Stimulated activated memory B cell treated with anti-CD40 and anti-IgM and Interleukin-4, amounts not matched to agents 10 μg/mL and 1 μg/mL and 100 μg/mL, for 72 hours (primary cell): ENCODE measurements around the gene MNAT1.
A peak's percentile ranks its signal among the peaks of the same experiment; 100 is the strongest.

ENCODE experiments used
- ATAC-seq: fragments of 150-1000 bp; cut with Tn5 transposase; 2 replicates; pipeline ENCODE4 v1.10.0; 2021
- H3K27ac Mint-ChIP-seq: one replicate; pipeline ENCODE4 v1.8.0; 2022; ENCODE audit warnings: mild to moderate bottlenecking, mixed read lengths
- H3K27me3 Mint-ChIP-seq: one replicate; pipeline ENCODE4 v1.8.0; 2022; ENCODE audit warnings: mixed read lengths
- H3K36me3 Mint-ChIP-seq: one replicate; pipeline ENCODE4 v1.8.0; 2022; ENCODE audit warnings: mixed read lengths
- H3K4me1 Mint-ChIP-seq: one replicate; pipeline ENCODE4 v1.8.0; 2022; ENCODE audit warnings: mixed read lengths
- H3K4me3 Mint-ChIP-seq: one replicate; pipeline ENCODE4 v1.8.0; 2022; ENCODE audit warnings: mild to moderate bottlenecking, moderate library complexity, mixed read lengths
- H3K9me3 Mint-ChIP-seq: one replicate; pipeline ENCODE4 v1.8.0; 2022; ENCODE audit warnings: mixed read lengths

MNAT1 gene

GRCh38 chr14:60972295-60972694 is 237.7 kb downstream of the MNAT1 start:
- Mint-ChIP-seq H3K4me1 (no peaks in the 10 kb centered on the region), H3K27me3 (no peaks in the 10 kb centered on the region), H3K36me3 (peaks cover 23% of the 10 kb centered on the region), H3K27ac (no peak overlapping the region), H3K4me3 (no peak overlapping the region), H3K9me3 (no peaks in the 10 kb centered on the region)
- ATAC-seq, result no peak

DNA sequence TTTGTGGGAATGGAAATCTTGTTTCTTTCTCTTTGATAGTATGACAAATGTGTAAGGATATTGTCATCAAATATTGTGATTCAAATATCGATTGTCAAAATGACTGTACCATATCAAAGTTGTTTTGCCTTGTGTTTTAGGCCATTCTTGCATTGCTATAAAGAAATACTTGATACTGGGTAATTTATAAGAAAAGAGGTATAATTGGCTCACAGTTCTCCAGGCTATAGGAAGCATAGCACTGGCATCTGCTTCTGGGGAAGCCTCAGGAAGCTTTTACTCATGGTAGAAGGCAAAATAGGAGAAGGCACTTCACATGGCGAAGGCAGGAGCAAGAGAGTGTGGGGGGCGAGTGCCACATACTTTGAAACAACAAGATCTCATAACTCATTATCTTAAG is 238.5 kb downstream of the MNAT1 start:
- H3K4me1 Mint-ChIP-seq, result peaks cover 5% of the 10 kb centered on the region
- H3K36me3 Mint-ChIP-seq, result peaks cover 28% of the 10 kb centered on the region
- no peaks in the 10 kb centered on the region for H3K9me3 Mint-ChIP-seq
- H3K27me3 Mint-ChIP-seq, result no peaks in the 10 kb centered on the region
- no peak for ATAC-seq
- H3K4me3 Mint-ChIP-seq, result no peak overlapping the region
- H3K27ac Mint-ChIP-seq, result no peak overlapping the region

DNA sequence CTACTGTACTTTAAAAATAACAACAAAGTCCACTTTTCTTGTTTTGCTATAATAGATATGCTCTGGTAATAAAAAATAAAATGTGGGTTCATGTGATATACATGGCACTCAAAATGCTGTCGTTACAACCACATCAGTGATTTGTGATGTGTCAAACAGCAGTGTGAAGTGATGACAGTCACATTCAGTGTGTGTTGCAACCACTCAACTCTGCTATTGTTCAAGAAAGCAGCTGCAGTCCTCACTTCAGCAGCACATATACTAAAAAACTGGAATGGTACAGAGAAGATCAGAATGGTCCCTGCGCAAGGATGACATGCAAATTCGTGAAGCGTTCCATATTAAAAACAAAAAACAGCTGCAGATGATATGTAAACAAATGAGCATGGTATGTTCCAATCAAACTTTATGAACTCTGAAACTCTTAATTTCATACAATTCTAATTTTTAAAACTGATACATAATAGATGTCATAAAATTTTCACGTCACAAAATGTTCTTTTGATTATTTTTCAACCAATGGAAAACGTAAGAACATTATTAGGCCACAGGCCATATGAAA is 239.6 kb downstream of the MNAT1 start:
- no peak for ATAC-seq
- H3K4me1 Mint-ChIP-seq, result peaks cover 11% of the 10 kb centered on the region
- H3K9me3 Mint-ChIP-seq, result no peaks in the 10 kb centered on the region
- no peaks in the 10 kb centered on the region for H3K27me3 Mint-ChIP-seq
- H3K4me3 Mint-ChIP-seq, result no peak overlapping the region
- peaks cover 28% of the 10 kb centered on the region for H3K36me3 Mint-ChIP-seq
- no peak overlapping the region for H3K27ac Mint-ChIP-seq

GRCh38 chr14:60975551-60975950 is 241.0 kb downstream of the MNAT1 start:
- peaks cover 28% of the 10 kb centered on the region for H3K36me3 Mint-ChIP-seq
- no peak overlapping the region for H3K4me3 Mint-ChIP-seq
- H3K9me3 Mint-ChIP-seq, result no peaks in the 10 kb centered on the region
- no peak for ATAC-seq
- peaks cover 11% of the 10 kb centered on the region for H3K4me1 Mint-ChIP-seq
- no peak overlapping the region for H3K27ac Mint-ChIP-seq
- H3K27me3 Mint-ChIP-seq, result no peaks in the 10 kb centered on the region

DNA sequence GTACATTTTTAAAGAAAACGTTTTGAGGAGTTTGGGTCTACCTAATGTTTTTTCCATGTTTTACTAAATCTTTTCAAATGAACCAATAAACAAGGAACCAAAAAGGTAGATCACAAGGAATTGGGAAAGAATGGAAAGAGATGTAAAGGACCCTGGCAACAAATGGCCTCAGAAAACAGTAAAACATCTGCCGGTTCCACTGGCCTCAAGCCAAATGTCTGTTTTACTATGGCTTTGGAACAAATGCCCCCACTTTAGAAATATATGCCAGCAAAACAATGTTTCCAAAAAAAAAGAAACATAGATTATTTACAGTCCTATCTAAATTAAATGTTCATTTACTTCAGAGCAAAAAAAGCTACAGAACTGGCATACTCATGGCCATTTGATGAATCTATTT is 243.3 kb downstream of the MNAT1 start:
- peaks cover 14% of the 10 kb centered on the region for H3K4me1 Mint-ChIP-seq
- H3K36me3 Mint-ChIP-seq, result peaks cover 22% of the 10 kb centered on the region
- ATAC-seq, result no peak
- H3K4me3 Mint-ChIP-seq, result no peak overlapping the region
- no peaks in the 10 kb centered on the region for H3K9me3 Mint-ChIP-seq
- no peaks in the 10 kb centered on the region for H3K27me3 Mint-ChIP-seq
- H3K27ac Mint-ChIP-seq, result no peak overlapping the region

DNA sequence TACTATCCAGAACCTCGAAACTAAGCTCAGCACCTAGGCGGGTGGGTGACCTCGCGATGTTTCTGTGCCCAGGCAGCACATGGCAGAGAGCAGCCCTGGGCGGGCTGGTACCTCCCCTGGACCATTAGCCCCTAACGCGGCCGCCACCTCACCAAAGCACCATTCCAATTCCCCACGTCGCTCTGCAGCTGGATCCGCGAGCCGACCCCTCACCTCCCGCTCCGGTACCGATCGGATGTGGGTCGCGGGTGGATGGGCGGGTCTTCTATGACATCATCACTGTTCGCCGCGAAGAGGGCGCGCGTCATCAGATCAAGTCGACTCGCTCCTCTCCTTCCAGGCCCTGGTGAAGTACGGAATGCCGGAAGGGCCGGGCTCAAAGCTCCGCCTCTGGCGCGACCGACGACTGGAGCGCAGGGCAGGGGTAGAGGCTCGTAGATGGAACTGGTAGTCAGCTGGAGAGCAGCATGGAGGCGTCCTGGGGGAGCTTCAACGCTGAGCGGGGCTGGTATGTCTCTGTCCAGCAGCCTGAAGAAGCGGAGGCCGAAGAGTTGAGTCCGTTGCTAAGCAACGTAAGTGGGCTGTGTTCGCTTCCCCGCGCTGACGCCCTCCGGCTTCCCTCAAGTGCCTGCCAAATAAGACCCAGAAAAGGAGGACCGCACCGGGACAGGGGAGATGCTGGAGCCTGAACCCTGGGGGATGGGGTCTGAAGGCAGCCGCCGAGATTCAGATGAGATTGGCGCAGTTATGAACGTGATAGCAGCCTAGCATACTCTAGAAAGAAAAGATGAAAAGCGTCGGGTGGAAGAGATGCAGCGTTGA is 246.5 kb downstream of the MNAT1 start, which contains the start of the genes SLC38A6 and TRMT5:
Gene SLC38A6, plus strand, starts transcription at position 435 of the 822 bp plus-strand sequence. Its CDS starts 33 bp downstream, at position 468.
Gene TRMT5, minus strand, starts transcription at position 269 of the 822 bp plus-strand sequence. Its CDS starts 106 bp downstream, at position 163.
- Mint-ChIP-seq H3K9me3 (no peaks in the 10 kb centered on the region), H3K36me3 (peaks cover 27% of the 10 kb centered on the region), H3K4me3 (no peak within 1 kb of the TSS), H3K27ac (no peak within 1 kb of the TSS), H3K27me3 (no peaks in the 10 kb centered on the region), H3K4me1 (peaks cover 16% of the 10 kb centered on the region)
- peak; percentile 93 for ATAC-seq

DNA sequence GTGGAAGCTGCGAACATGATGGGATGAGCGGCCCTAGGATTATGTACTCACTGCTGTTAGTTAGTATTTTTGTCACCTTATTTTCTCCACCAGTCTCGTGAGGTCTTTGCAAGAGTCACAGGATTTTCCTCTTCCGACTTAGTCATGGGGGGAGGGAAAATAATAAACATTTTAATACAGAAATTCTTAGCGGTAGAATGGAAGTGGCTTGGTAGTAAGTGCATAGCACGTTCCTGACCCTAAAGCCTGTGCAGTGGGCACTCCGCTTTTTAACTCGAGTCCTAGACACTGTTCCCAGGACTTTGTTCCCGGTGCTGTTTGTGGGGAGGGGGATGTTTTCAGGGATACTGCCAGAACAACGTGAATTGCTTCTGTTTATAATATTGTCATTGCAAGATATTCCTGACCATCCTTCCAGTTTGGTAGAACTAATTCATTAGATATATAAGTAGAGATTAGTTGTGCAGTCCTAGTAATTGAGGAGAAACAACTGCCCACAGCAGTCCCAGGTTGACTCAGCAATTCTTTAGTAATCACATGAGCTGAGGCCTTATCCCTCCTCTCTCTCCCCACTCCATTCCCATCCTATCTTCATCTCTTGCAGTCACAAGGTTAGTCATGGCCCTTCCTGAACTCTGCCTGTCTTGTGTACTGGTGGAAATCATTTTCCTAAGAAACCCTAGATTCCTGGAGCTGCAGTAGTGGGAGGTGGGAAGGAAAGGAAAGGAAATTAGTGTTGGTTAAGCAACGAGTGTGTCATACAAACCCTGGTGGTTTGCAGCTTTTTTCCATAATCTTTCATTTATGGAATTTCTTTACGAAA is 247.3 kb downstream of the MNAT1 start:
- Mint-ChIP-seq H3K27me3 (no peaks in the 10 kb centered on the region), H3K4me3 (no peak overlapping the region)
- no peak for ATAC-seq

DNA sequence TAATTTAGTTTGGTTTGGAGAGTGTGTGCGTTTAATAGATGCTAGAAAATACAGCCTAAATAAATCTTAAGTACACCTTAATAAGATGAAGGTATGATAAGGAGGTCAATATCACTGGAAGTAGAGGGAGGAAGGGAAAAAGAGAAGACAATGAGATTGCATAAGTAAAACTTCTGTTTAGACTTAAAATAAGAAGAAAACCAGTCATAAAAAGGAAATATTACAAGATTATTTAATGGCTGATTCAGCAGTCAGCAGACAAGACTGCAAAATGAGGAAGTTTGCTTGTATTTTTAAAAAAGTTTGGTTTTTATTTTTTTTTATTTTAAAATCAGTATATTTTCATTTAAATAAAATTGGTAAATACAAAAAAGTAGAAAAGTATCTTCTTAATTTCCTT is 249.6 kb downstream of the MNAT1 start:
- Mint-ChIP-seq H3K36me3 (peaks cover 16% of the 10 kb centered on the region), H3K9me3 (no peaks in the 10 kb centered on the region), H3K4me3 (no peak overlapping the region), H3K4me1 (peaks cover 6% of the 10 kb centered on the region), H3K27me3 (no peaks in the 10 kb centered on the region), H3K27ac (no peak overlapping the region)
- no peak for ATAC-seq

More for the DNA sequence above, 247.3 kb downstream of the MNAT1 start:
- no peak overlapping the region for H3K27ac Mint-ChIP-seq
- no peaks in the 10 kb centered on the region for H3K9me3 Mint-ChIP-seq
- H3K4me1 Mint-ChIP-seq, result peaks cover 16% of the 10 kb centered on the region
- peaks cover 23% of the 10 kb centered on the region for H3K36me3 Mint-ChIP-seq

DNA sequence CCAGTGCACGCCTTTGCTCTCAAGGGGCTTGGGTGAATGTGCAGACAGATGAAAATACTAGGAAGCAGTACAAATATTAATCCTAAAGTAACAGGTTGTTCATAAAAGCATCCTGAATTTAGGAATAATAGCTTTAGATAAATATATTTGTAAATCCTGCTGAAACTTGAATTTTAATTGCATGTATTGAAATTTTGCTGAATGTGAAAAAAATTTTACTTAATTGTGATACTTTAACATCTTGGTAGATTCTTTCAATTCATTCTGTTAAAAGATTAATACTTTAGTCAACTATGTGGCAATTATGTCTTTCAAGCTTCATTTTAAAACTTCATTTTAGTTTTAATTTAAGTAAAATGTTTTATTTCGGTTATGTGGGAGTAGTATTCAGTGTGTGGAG is 251.9 kb downstream of the MNAT1 start:
- Mint-ChIP-seq H3K4me3 (no peak overlapping the region), H3K4me1 (peaks cover 6% of the 10 kb centered on the region), H3K9me3 (no peaks in the 10 kb centered on the region), H3K27me3 (no peaks in the 10 kb centered on the region), H3K27ac (no peak overlapping the region), H3K36me3 (peaks cover 16% of the 10 kb centered on the region)
- ATAC-seq, result no peak

GRCh38 chr14:60989599-60989998 is 255.0 kb downstream of the MNAT1 start:
- no peaks in the 10 kb centered on the region for H3K27me3 Mint-ChIP-seq
- H3K9me3 Mint-ChIP-seq, result no peaks in the 10 kb centered on the region
- H3K27ac Mint-ChIP-seq, result no peak overlapping the region
- no peak for ATAC-seq
- no peak overlapping the region for H3K4me3 Mint-ChIP-seq
- H3K36me3 Mint-ChIP-seq, result peaks cover 16% of the 10 kb centered on the region
- no peaks in the 10 kb centered on the region for H3K4me1 Mint-ChIP-seq

GRCh38 chr14:60998617-60999016 is 264.1 kb downstream of the MNAT1 start:
- no peak for ATAC-seq
- H3K27me3 Mint-ChIP-seq, result no peaks in the 10 kb centered on the region
- H3K36me3 Mint-ChIP-seq, result peaks cover 40% of the 10 kb centered on the region
- H3K4me1 Mint-ChIP-seq, result no peaks in the 10 kb centered on the region
- H3K9me3 Mint-ChIP-seq, result no peaks in the 10 kb centered on the region
- no peak overlapping the region for H3K27ac Mint-ChIP-seq
- no peak overlapping the region for H3K4me3 Mint-ChIP-seq

DNA sequence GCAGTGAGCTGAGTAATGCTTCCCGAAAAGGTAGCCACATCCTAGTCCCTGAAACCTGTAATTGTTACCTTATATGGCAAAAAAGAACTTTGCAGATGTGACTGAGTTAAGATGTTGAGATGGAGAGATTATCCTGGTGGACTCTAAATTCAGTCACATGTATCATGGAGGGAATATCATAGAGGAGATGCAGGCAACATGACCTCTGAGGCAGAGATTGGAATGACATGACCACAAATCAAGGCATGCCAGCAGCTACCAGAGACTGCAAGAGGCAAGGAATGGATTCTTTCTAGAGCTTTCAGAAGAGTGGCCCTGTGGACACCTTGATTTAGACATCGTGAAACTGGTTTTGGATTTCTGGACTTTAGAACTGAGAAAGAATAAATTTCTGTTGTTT is 265.0 kb downstream of the MNAT1 start:
- no peak for ATAC-seq
- Mint-ChIP-seq H3K9me3 (peaks cover 3% of the 10 kb centered on the region), H3K27ac (no peak overlapping the region), H3K4me1 (no peaks in the 10 kb centered on the region), H3K36me3 (peaks cover 46% of the 10 kb centered on the region), H3K27me3 (no peaks in the 10 kb centered on the region), H3K4me3 (no peak overlapping the region)

- Mint-ChIP-seq H3K4me3 (no peak overlapping the region), H3K4me1 (no peaks in the 10 kb centered on the region), H3K36me3 (peaks cover 18% of the 10 kb centered on the region), H3K27me3 (no peaks in the 10 kb centered on the region), H3K27ac (no peak overlapping the region), H3K9me3 (peaks cover 3% of the 10 kb centered on the region)
- no peak for ATAC-seq
These were observed 269.0 kb downstream of the MNAT1 start for GRCh38 chr14:61003571-61003970.

DNA sequence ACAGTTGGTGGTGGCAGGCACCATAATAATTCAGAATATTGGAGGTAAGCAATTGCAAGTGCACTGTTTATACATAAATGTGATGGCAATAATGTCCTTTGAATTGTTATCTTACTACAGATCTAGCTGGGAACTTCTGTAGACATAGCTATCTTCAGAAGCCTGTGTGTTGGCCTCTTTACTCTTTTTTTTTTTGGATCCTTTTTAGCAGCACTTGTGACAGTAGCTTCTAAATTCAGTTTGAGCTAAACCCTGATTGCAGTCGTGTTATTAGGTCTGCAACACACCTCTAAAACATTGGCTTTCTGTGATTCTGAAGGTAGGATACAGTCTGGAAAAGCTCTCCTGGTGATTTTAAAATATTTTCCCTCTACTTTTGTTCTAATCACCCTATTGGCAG is 285.0 kb downstream of the MNAT1 start:
- Mint-ChIP-seq H3K4me1 (no peaks in the 10 kb centered on the region), H3K36me3 (peaks cover under 1% of the 10 kb centered on the region), H3K9me3 (no peaks in the 10 kb centered on the region), H3K27ac (no peak overlapping the region), H3K27me3 (no peaks in the 10 kb centered on the region), H3K4me3 (no peak overlapping the region)
- ATAC-seq, result no peak
